GM06990 (cell line): ENCODE data around the gene CCSER1.

Experiments
- DNase-seq: peaks from one replicate; pipeline ENCODE4 v3.0.0-alpha.2; 2011; ENCODE audit not compliant: insufficient read length; ENCODE audit errors: extremely low read depth
- H3K27me3 ChIP-seq: replicated peaks from 2 replicates; pipeline ENCODE4 v1.6.0; 2011; ENCODE audit warnings: low read length; ENCODE audit not compliant: control insufficient read depth, insufficient read depth
- H3K36me3 ChIP-seq: 2 replicates; pipeline ENCODE4 v1.5.1; 2011; ENCODE audit warnings: low read length; ENCODE audit not compliant: control insufficient read depth, insufficient read depth
- H3K4me3 ChIP-seq: replicated peaks from 2 replicates; pipeline ENCODE4 v1.5.1; 2011; ENCODE audit warnings: low read depth, mild to moderate bottlenecking, control low read depth, low read length
- CTCF ChIP-seq: IDR thresholded peaks from 2 replicates; pipeline ENCODE4 v1.5.1; 2011; ENCODE audit warnings: low read length, control low read depth, mild to moderate bottlenecking, inconsistent platforms; ENCODE audit not compliant: insufficient read depth, poor library complexity, severe bottlenecking

The CCSER1 gene

GRCh38 chr4:90227177-90227576 lies 100.0 kb downstream of the CCSER1 start:
- H3K27me3 ChIP-seq: no peaks in the 10 kb centered on the region
- no peak for DNase-seq

GRCh38 chr4:90234916-90235547 lies 107.8 kb downstream of the CCSER1 start:
- DNase-seq: no peak
- TF ChIP-seq CTCF: no peak
- no peaks in the 10 kb centered on the region for H3K27me3 ChIP-seq
- no peaks in the 10 kb centered on the region for H3K36me3 ChIP-seq
- no peak overlapping the region for H3K4me3 ChIP-seq

More at GRCh38 chr4:90227177-90227576, 100.0 kb downstream of the CCSER1 start:
- Histone ChIP-seq H3K36me3 (no peaks in the 10 kb centered on the region), H3K4me3 (no peak overlapping the region)
- TF ChIP-seq CTCF: no peak

- no peak for TF ChIP-seq CTCF
- no peak for DNase-seq
- H3K36me3 ChIP-seq: no peaks in the 10 kb centered on the region
- no peaks in the 10 kb centered on the region for H3K27me3 ChIP-seq
- no peak overlapping the region for H3K4me3 ChIP-seq
These were observed 110.7 kb downstream of the CCSER1 start for GRCh38 chr4:90237751-90238530.

GRCh38 chr4:90240333-90240732 lies 113.1 kb downstream of the CCSER1 start:
- DNase-seq: no peak
- Histone ChIP-seq H3K36me3 (no peaks in the 10 kb centered on the region), H3K27me3 (no peaks in the 10 kb centered on the region), H3K4me3 (no peak overlapping the region)
- no peak for TF ChIP-seq CTCF

GRCh38 chr4:90241008-90241407 lies 113.8 kb downstream of the CCSER1 start:
- no peak for TF ChIP-seq CTCF
- DNase-seq: no peak
- H3K36me3 ChIP-seq: no peaks in the 10 kb centered on the region
- H3K4me3 ChIP-seq: no peak overlapping the region
- no peaks in the 10 kb centered on the region for H3K27me3 ChIP-seq
